ENCODE measurements around the gene HMGXB3.
"Not testable (repeated sequence)": the region's sequence is repeated elsewhere in the genome, so short reads cannot be mapped to it uniquely, and the experiment has no call there.

Gene HMGXB3

DNA sequence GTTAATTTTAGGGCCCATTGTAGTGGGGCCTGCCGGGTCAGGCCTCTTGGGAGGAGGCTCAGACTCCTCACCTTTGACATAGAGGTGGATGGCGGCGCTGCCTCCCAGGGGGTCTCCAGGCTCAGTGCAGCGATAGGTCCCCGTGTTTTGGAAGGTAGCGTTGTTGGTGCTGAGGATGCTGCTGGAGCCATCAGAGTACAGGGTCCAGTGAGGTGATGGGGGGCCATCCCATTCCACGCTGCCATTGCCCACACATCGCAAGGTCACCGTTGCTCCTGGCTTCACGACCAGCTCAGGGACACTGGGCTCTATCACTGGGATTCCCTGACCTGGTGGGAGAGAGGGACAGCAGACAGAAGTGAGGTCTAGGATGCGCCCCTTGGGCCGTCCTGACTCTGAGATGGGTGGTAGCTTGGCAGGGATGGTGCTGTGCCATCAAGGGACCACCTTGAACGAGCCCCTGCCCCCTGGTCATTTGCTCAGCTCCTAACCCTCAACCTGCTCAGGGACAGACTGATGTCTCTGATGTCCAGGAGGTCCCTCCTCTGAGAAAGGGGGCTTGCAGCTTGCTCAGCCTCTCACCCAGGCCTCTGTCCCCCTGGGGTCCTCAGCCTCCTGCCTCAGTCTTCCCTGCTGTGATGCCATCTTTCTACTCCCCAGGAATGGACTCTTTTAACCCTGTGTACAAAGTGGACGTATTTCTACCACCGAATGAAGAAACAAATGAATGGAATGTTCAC lies 80.3 kb downstream of the HMGXB3 start:
- no peak overlapping the region for H3K4me3 ChIP-seq (ENCODE audit: low read length)
- TF ChIP-seq CTCF (conservative IDR thresholded peaks at IDR 0.05; ENCODE audit: low read depth, low read length): no peak
- DNase-seq (ENCODE audit: low read depth): no peak

- DNase-seq (ENCODE audit: low read depth): no peak
- no peak overlapping the region for H3K4me3 ChIP-seq (ENCODE audit: low read length)
These were observed 81.2 kb downstream of the HMGXB3 start for GRCh38 chr5:150081541-150082283.

DNA sequence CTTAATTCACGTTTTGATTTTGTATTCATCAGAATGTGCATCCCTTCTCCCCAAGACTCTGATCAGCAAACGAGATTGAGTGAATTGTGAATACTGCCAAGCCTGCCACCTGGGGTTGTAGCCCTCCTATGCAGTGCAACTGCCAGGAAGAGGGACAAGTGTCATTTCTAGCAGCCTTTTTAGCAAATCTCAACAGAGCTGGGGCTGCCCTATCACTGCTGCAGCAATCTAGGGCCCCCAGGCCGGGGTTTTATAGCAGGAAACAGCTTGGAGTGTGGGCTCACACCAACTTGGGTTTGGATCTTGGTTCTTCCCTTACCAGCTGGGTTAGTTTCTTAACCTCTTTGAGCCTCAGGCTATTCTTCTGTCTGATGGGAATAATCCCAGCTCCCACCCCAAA lies 81.8 kb downstream of the HMGXB3 start:
- TF ChIP-seq CTCF (conservative IDR thresholded peaks at IDR 0.05; ENCODE audit: low read depth, low read length): no peak

More at GRCh38 chr5:150081541-150082283, 81.2 kb downstream of the HMGXB3 start:
- no peak for TF ChIP-seq CTCF (conservative IDR thresholded peaks at IDR 0.05; ENCODE audit: low read depth, low read length)

GRCh38 chr5:150082889-150083288 lies 82.3 kb downstream of the HMGXB3 start:
- TF ChIP-seq CTCF (conservative IDR thresholded peaks at IDR 0.05; ENCODE audit: low read depth, low read length): no peak
- DNase-seq (ENCODE audit: low read depth): no peak
- no peak overlapping the region for H3K4me3 ChIP-seq (ENCODE audit: low read length)

More for the DNA sequence above, 81.8 kb downstream of the HMGXB3 start:
- no peak for DNase-seq (ENCODE audit: low read depth)
- no peak overlapping the region for H3K4me3 ChIP-seq (ENCODE audit: low read length)

DNA sequence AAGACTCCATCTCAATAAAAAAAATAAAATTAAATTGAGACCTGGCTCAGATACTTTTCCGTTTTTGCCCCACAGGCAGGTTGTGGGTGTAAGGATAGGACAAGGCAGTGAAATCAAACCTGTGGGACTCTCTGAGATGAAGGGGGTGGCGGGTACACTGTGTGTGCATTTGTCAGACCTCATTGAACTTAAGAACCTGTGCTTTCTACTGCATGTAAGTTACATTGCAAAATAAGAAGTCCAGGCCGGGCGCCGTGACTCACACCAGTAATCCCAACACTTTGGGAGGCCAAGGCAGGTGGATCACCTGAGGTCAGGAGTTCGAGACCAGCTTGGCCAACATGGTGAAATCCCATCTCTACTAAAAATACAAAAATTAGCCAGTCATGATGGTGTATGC lies 84.2 kb downstream of the HMGXB3 start:
- not testable (repeated sequence) for DNase-seq (ENCODE audit: low read depth); H3K4me3 ChIP-seq (ENCODE audit: low read length)

DNA sequence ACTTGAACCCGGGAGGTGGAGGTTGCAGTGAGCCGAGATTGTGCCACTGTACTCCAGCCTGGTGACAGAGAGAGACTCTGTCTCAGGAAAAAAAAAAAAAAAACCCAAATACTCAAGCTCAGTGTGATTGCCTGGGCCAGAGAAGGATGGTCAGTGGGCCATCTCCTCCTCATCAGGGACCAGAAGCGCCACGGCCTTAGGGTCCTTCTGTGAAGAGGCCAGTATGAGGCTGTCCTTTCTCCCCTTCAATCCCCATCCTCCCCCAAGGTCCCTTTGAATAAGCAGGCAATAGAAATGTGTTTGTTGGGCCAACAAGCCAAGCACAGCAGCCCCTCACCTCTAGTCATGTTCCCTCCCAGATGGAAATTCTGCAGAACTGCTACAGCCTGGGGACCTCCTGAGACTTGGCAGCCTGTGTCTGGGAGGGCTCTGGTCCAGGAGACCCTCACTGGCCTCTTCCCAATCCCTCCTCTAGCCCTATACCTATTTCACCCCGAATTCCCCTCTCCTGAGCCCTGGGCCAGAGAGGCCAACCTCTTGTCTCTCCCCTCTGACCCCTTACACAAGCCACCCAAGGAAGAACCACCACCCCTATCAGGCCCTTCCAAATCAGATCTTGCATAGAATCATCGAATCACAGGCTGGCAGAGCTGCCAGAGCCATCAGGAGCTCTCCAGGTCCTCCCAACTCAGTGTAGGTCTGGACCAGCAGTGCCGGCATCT lies 84.8 kb downstream of the HMGXB3 start:
- DNase-seq (ENCODE audit: low read depth): no peak
- no peak overlapping the region for H3K4me3 ChIP-seq (ENCODE audit: low read length)
- no peak for TF ChIP-seq CTCF (conservative IDR thresholded peaks at IDR 0.05; ENCODE audit: low read depth, low read length)

DNA sequence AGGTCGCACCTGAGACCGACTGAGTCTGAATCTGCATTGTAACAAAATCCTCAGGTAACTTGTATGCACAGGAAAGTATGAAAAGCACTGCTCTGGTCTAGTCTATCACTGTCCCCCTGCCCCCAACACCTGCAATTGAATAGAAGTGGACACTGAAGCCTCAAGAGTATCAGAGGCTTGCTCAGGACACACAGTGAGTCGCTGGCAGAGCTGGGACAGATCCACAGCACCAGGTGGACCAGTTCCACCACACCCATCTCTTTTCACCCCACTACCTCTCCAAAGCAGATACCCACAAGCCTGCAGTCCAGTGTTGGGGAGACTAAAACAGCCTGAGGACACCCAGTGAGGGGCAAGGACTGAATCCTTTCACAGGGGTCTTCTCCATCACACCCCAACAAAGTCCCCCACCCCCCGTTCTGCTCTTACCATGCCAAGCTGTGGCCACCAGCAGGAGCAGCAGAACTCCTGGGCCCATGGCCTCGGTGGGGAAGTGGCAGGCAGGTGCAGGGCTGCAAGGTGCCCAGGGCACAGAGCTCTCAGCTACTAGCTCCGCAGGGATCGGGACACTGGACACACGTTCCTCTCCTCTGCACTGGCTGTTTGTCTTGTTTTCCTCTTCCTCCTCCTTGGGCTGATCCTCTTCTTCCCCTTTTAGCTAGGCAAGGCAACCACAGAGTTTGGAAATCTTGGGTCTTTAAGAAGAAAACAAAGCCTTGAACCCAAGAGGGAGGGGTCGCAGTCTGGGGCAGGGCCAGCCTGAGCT lies 85.6 kb downstream of the HMGXB3 start, which contains the start of gene CSF1R:
Gene CSF1R (minus strand): TSS at position 605 of the 766 bp plus-strand sequence. CDS start 127 bp downstream, at position 478.
- no peak for DNase-seq (ENCODE audit: low read depth)
- no peak within 1 kb of the TSS for H3K4me3 ChIP-seq (ENCODE audit: low read length)

More for the DNA sequence above, 85.6 kb downstream of the HMGXB3 start, which contains the start of gene CSF1R:
- no peak for TF ChIP-seq CTCF (conservative IDR thresholded peaks at IDR 0.05; ENCODE audit: low read depth, low read length)
